Cardiac muscle cell (in vitro differentiated cells and primary cell): ENCODE data around the gene RANBP1. TPM values are rescaled to one million over a fixed set of nuclear protein-coding genes. Genes with fewer than 3 reads are reported as not detected.

Source experiments
- DNase-seq, 2 donors: peaks; one replicate each; pipeline versions ENCODE4 v3.0.0 to v3.0.0-alpha.2; 2010 to 2017; ENCODE audit warnings: low read depth in 1 of 2, low spot score in 1 of 2
- H3K27ac ChIP-seq: fragments of 200-600 bp; sonication (generic); 2 replicates; pipeline ENCODE4 v1.5.1; 2016
- H3K27me3 ChIP-seq: fragments of 200-600 bp; sonication (generic); 2 replicates; pipeline ENCODE4 v1.6.0; 2016; ENCODE audit warnings: control low read depth
- H3K36me3 ChIP-seq: fragments of 200-600 bp; sonication (generic); 2 replicates; pipeline ENCODE4 v1.5.1; 2016; ENCODE audit warnings: control low read depth
- H3K4me1 ChIP-seq: fragments of 200-600 bp; sonication (generic); 2 replicates; pipeline ENCODE4 v1.8.1; 2017; ENCODE audit warnings: low read depth, mild to moderate bottlenecking, mixed run types
- H3K4me3 ChIP-seq: fragments of 200-600 bp; sonication (generic); 2 replicates; pipeline ENCODE4 v1.5.1; 2016; ENCODE audit warnings: mild to moderate bottlenecking
- H3K9me3 ChIP-seq: fragments of 200-600 bp; sonication (generic); 2 replicates; pipeline ENCODE4 v1.5.1; 2017; ENCODE audit warnings: low read depth, mild to moderate bottlenecking, control low read depth
- CTCF ChIP-seq: IDR thresholded peaks from 2 replicates; pipeline ENCODE4 v1.5.1; 2012; ENCODE audit warnings: low read depth, mild to moderate bottlenecking, low read length
- polyA plus RNA-seq: library from polyadenylated mRNA; unstranded; fragments of >200 nt; fragmentation: Nextera tagmentation; extraction: Ambion mirVana; gene quantifications from 2 replicates; pipeline ENCODE4 v1.2.1, GENCODE V29; 2016
- total RNA-seq: library from RNA; depleted of rRNA; stranded (reverse); fragments of >200 nt; gene quantifications from 2 replicates; pipeline ENCODE4 v1.2.3, GENCODE V29; 2016

The RANBP1 gene
- total and polyA plus RNA-seq, 2 experiments from 2014 or later = 252 to 271 TPM

- no peaks in the 10 kb centered on the region for H3K4me1 ChIP-seq
- H3K36me3 ChIP-seq = no peaks in the 10 kb centered on the region
- H3K27me3 ChIP-seq = no peaks in the 10 kb centered on the region
- H3K4me3 ChIP-seq = no peak overlapping the region
- no peaks in the 10 kb centered on the region for H3K9me3 ChIP-seq
- no peak overlapping the region for H3K27ac ChIP-seq
- no peak for TF ChIP-seq CTCF
- peak in 1 of 2 donors; percentile 17 for DNase-seq
Observed at GRCh38 chr22:20071524-20071972, 44.4 kb upstream of the RANBP1 start.

GRCh38 chr22:20076627-20077172 is 39.2 kb upstream of the RANBP1 start:
- Histone ChIP-seq H3K36me3 (no peaks in the 10 kb centered on the region), H3K27ac (no peak overlapping the region), H3K4me1 (peaks cover 5% of the 10 kb centered on the region), H3K4me3 (no peak overlapping the region), H3K27me3 (no peaks in the 10 kb centered on the region), H3K9me3 (no peaks in the 10 kb centered on the region)
- TF ChIP-seq CTCF = no peak
- DNase-seq = no peak

- Histone ChIP-seq H3K4me3 (peak within 1 kb of the TSS; percentile 52), H3K36me3 (no peaks in the 10 kb centered on the region), H3K4me1 (peaks cover 14% of the 10 kb centered on the region), H3K9me3 (no peaks in the 10 kb centered on the region), H3K27ac (peak within 1 kb of the TSS; percentile 90), H3K27me3 (no peaks in the 10 kb centered on the region)
- TF ChIP-seq CTCF = no peak
- DNase-seq = peak; percentile 96 to 97
Observed at GRCh38 chr22:20079745-20080444, 36.0 kb upstream of the RANBP1 start, which contains the start of gene DGCR8. Gene DGCR8 (plus strand): TSS chr22:20080241. CDS start chr22:20085964, 5,723 bp downstream.

GRCh38 chr22:20080445-20080775 is 35.5 kb upstream of the RANBP1 start:
- Histone ChIP-seq H3K4me3 (peak overlapping the region; percentile 52), H3K36me3 (no peaks in the 10 kb centered on the region), H3K9me3 (no peaks in the 10 kb centered on the region), H3K27ac (peak overlapping the region; percentile 90), H3K27me3 (no peaks in the 10 kb centered on the region), H3K4me1 (peaks cover 19% of the 10 kb centered on the region)
- TF ChIP-seq CTCF = no peak
- peak; percentile 52 to 76 for DNase-seq

GRCh38 chr22:20080776-20081654 is 34.9 kb upstream of the RANBP1 start:
- Histone ChIP-seq H3K9me3 (no peaks in the 10 kb centered on the region), H3K27me3 (no peaks in the 10 kb centered on the region), H3K27ac (peak overlapping the region; percentile 90), H3K36me3 (peaks cover 4% of the 10 kb centered on the region), H3K4me1 (peaks cover 19% of the 10 kb centered on the region), H3K4me3 (peak overlapping the region; percentile 52)
- DNase-seq = peak; percentile 17 to 57
- no peak for TF ChIP-seq CTCF
